ENCODE measurements around the gene SMAD3. TPM values are rescaled to one million over a fixed set of nuclear protein-coding genes. Genes with fewer than 3 reads are reported as not detected.
A peak's percentile ranks its signal among the peaks of the same experiment; 100 is the strongest.

SMAD3 gene
- total and polyA plus RNA-seq, 2 of the 4 experiments (the other 2 are of a cell fraction) = 71.0 to 177 TPM

DNA sequence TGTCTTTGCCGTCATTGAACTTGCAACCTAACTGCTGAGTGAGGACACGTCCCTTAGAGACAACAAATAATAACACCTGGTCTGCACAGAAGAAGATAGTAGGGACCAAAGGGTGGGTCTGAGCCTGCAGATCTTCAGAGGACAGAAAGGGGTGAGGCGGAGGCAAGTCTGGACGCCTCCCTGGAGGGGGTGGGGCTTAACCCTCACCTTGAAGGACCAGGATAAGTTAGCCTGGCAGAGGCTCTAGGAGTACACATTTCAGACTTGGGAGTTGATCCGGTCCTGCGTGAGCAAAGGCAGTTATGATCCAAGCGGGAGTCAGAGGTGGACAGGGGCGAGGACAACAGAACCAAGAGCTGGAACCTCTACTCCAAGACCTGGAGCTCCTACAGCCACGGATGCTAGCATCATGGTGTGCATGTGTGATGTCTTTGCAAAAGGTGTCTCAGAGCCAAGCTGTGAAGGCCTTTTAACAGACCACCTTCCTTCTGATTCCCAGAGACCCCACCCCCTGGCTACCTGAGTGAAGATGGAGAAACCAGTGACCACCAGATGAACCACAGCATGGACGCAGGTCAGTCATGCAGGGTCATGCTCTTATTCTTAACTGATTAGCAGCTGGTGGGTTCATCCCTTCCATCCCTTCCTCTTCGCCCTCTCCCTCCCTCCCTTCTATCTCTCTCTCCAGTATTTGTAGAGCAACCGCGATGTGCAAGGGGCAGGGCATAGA, 101.0 kb downstream of the SMAD3 start:
- Histone ChIP-seq H3K18ac (ENCODE audit: low read depth, low read length) (peak overlapping the region; percentile 36), H3K4ac (ENCODE audit: low read depth, low read length) (peak overlapping the region; percentile 86), H2AFZ (replicated peaks; ENCODE audit: low read length, poor library complexity) (no peak overlapping the region), H2BK15ac (ENCODE audit: low read depth, low read length) (peak overlapping the region; percentile 82; the same call in 2 of the 3 replicates), H2AK9ac (replicated peaks; ENCODE audit: low read depth, low read length, poor library complexity) (peak overlapping the region; percentile 30), H3K4me2 (ENCODE audit: low read depth, low read length) (no peak overlapping the region), H4K5ac (ENCODE audit: low read depth, low read length) (peak overlapping the region; percentile 25), H3K23ac (ENCODE audit: low read depth, low read length) (peak overlapping the region; percentile 86), H3K79me1 (ENCODE audit: low read depth in 1 of 2, low read length in 2 of 2) (peaks cover 52 to 97% of the 10 kb centered on the region in 2 experiments), H3K27me3 (ENCODE audit: control insufficient read depth, insufficient read depth, low read length) (no peaks in the 10 kb centered on the region), H3K4me3 (ENCODE audit: insufficient read depth, low read depth, low read length) (no peak overlapping the region), H3K36me3 (ENCODE audit: control insufficient read depth, insufficient read depth, low read length) (peaks cover 72% of the 10 kb centered on the region), H3K9me3 (ENCODE audit: control insufficient read depth, insufficient read depth, low read length) (no peaks in the 10 kb centered on the region), H3K9ac (ENCODE audit: low read depth, low read length) (peak overlapping the region; percentile 20), H3K4me1 (ENCODE audit: control insufficient read depth, insufficient read depth, low read length) (peaks cover 67% of the 10 kb centered on the region), H2BK120ac (ENCODE audit: low read depth, low read length) (peak overlapping the region; percentile 92), H3K56ac (ENCODE audit: extremely low read depth, insufficient read depth, low read length) (no peak overlapping the region), H3K9me1 (ENCODE audit: insufficient read depth, low read length) (peaks cover 71% of the 10 kb centered on the region), H4K20me1 (ENCODE audit: insufficient read depth, low read length) (peaks cover 36% of the 10 kb centered on the region), H3K14ac (replicated peaks; ENCODE audit: low read depth, low read length) (peak overlapping the region; percentile 93), H2AK5ac (ENCODE audit: low read depth, low read length) (peak overlapping the region; percentile 99), H2BK20ac (ENCODE audit: low read depth, low read length) (peak overlapping the region; percentile 37), H3K27ac (ENCODE audit: insufficient read depth, low read length) (peak overlapping the region; percentile 89), H4K91ac (ENCODE audit: insufficient read depth, low read depth, low read length) (peak overlapping the region; percentile 91), H4K8ac (ENCODE audit: low read depth in 2 of 2, low read length in 2 of 2) (peak overlapping the region; percentile 40 to 92; a peak in 3 of 4 replicates), H2BK5ac (ENCODE audit: low read depth, low read length, poor library complexity, severe bottlenecking) (peak overlapping the region; percentile 75)
- intact Hi-C loops (cut with micrococcal nuclease) (no loop called here), in situ Hi-C loops (cut with MboI; ENCODE audit: low sequenced_read_pairs) (no loop called here), dilution Hi-C loops (cut with HindIII; ENCODE audit: low sequenced_read_pairs, unreplicated experiment) (no loop called here)
- DNase-seq (no peak), ATAC-seq (ENCODE audit: low read depth) (no peak)
- CTCF ChIA-PET = no interaction called here
- no TSS peak for BruUV-seq (replicated peaks)
- no CpG with 5 or more reads among the region's 13 CpGs for WGBS, 2 experiments (ENCODE audit: extremely low coverage in 2 of 2, insufficient read length in 1 of 2)
- POLR2A ChIA-PET (ENCODE audit: unreplicated experiment) = interaction anchor here (0.5 kb wide), 1 partner anchor 52 kb away, joined by 5 read pairs; no protein-coding TSS in a partner anchor
- TF ChIP-seq RAD21 (IDR thresholded peaks at IDR 0.05; ENCODE audit: low read length) = no peak
- TF ChIP-seq RCOR1 (IDR thresholded peaks at IDR 0.05; ENCODE audit: insufficient replicate concordance, low read length) = no peak
- no peak for TF ChIP-seq RFX5 (IDR thresholded peaks at IDR 0.05; ENCODE audit: low read depth, low read length)
- TF ChIP-seq, protein P1, sequence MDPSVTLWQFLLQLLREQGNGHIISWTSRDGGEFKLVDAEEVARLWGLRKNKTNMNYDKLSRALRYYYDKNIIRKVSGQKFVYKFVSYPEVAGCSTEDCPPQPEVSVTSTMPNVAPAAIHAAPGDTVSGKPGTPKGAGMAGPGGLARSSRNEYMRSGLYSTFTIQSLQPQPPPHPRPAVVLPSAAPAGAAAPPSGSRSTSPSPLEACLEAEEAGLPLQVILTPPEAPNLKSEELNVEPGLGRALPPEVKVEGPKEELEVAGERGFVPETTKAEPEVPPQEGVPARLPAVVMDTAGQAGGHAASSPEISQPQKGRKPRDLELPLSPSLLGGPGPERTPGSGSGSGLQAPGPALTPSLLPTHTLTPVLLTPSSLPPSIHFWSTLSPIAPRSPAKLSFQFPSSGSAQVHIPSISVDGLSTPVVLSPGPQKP (IDR thresholded peaks at IDR 0.05; ENCODE audit: borderline replicate concordance, low read depth, low read length) = no peak
- no peak for TF ChIP-seq CHD1 (IDR thresholded peaks at IDR 0.05; ENCODE audit: low read depth, low read length)
- no peak for TF ChIP-seq NFE2L2 (IDR thresholded peaks at IDR 0.05; ENCODE audit: low read depth, low read length)
- TF ChIP-seq MAFK (IDR thresholded peaks at IDR 0.05; ENCODE audit: low read depth, low read length) = no peak
- TF ChIP-seq MAZ (IDR thresholded peaks at IDR 0.05; ENCODE audit: borderline replicate concordance, low read depth, low read length) = no peak
- no peak for TF ChIP-seq MXI1 (IDR thresholded peaks at IDR 0.05; ENCODE audit: borderline replicate concordance, low read depth, low read length)
- TF ChIP-seq FOS (IDR thresholded peaks at IDR 0.05; ENCODE audit: low read depth, low read length) = no peak
- no peak for TF ChIP-seq BHLHE40 (IDR thresholded peaks at IDR 0.05; ENCODE audit: low read depth, low read length)
- TF ChIP-seq, protein P2, sequence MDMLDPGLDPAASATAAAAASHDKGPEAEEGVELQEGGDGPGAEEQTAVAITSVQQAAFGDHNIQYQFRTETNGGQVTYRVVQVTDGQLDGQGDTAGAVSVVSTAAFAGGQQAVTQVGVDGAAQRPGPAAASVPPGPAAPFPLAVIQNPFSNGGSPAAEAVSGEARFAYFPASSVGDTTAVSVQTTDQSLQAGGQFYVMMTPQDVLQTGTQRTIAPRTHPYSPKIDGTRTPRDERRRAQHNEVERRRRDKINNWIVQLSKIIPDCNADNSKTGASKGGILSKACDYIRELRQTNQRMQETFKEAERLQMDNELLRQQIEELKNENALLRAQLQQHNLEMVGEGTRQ (IDR thresholded peaks at IDR 0.05; ENCODE audit: low read depth, low read length) = no peak
- TF ChIP-seq SMC3 (IDR thresholded peaks at IDR 0.05; ENCODE audit: low read depth, low read length) = no peak
- no peak for TF ChIP-seq CEBPB (IDR thresholded peaks at IDR 0.05; ENCODE audit: low read depth, low read length)
- TF ChIP-seq, protein P3, sequence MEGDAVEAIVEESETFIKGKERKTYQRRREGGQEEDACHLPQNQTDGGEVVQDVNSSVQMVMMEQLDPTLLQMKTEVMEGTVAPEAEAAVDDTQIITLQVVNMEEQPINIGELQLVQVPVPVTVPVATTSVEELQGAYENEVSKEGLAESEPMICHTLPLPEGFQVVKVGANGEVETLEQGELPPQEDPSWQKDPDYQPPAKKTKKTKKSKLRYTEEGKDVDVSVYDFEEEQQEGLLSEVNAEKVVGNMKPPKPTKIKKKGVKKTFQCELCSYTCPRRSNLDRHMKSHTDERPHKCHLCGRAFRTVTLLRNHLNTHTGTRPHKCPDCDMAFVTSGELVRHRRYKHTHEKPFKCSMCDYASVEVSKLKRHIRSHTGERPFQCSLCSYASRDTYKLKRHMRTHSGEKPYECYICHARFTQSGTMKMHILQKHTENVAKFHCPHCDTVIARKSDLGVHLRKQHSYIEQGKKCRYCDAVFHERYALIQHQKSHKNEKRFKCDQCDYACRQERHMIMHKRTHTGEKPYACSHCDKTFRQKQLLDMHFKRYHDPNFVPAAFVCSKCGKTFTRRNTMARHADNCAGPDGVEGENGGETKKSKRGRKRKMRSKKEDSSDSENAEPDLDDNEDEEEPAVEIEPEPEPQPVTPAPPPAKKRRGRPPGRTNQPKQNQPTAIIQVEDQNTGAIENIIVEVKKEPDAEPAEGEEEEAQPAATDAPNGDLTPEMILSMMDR (conservative IDR thresholded peaks at IDR 0.05; ENCODE audit: low read depth, low read length) = no peak
